Upper lobe of left lung (tissue), 4 donors: Measurements from ENCODE around the gene SFRP2.

Source experiments
- CTCF ChIP-seq, 6 experiments: fragments of 450-650 bp in 4 of 6; fragments of 200-600 bp in 2 of 6; sonication (generic) in 2 of 6; IDR thresholded peaks; one replicate each; pipeline ENCODE4 v1.5.1; 2016 to 2019; ENCODE audit warnings: antibody characterized with exemption in 6 of 6
- EP300 ChIP-seq, 4 donors: sonication (generic); formaldehyde crosslinking; IDR thresholded peaks; one replicate each; pipeline ENCODE4 v1.5.1; 2017; ENCODE audit warnings: antibody characterized with exemption in 4 of 4, control low read depth in 2 of 4

GRCh38 chr4:153799694-153800074 lies 10.8 kb upstream of the SFRP2 start:
- TF ChIP-seq EP300 (IDR thresholded peaks at IDR 0.05) (no peak), CTCF (IDR thresholded peaks at IDR 0.05) (no peak)
